ENCODE measurements around the gene ARF1. TPM values are rescaled to one million over a fixed set of nuclear protein-coding genes. Genes with fewer than 3 reads are reported as not detected.

ARF1 gene
- total RNA-seq, 4 donors from 2014 or later, result 284 to 385 (median 362) TPM

- Histone ChIP-seq H3K27ac (peak overlapping the region; percentile 55), H3K27me3 (no peaks in the 10 kb centered on the region), H3K9me3 (peaks cover 3% of the 10 kb centered on the region), H3K4me1 (peaks cover 86% of the 10 kb centered on the region), H3K36me3 (peaks cover 3% of the 10 kb centered on the region), H3K4me3 (peak overlapping the region; percentile 15)
- TF ChIP-seq, protein P1, sequence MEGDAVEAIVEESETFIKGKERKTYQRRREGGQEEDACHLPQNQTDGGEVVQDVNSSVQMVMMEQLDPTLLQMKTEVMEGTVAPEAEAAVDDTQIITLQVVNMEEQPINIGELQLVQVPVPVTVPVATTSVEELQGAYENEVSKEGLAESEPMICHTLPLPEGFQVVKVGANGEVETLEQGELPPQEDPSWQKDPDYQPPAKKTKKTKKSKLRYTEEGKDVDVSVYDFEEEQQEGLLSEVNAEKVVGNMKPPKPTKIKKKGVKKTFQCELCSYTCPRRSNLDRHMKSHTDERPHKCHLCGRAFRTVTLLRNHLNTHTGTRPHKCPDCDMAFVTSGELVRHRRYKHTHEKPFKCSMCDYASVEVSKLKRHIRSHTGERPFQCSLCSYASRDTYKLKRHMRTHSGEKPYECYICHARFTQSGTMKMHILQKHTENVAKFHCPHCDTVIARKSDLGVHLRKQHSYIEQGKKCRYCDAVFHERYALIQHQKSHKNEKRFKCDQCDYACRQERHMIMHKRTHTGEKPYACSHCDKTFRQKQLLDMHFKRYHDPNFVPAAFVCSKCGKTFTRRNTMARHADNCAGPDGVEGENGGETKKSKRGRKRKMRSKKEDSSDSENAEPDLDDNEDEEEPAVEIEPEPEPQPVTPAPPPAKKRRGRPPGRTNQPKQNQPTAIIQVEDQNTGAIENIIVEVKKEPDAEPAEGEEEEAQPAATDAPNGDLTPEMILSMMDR (IDR thresholded peaks at IDR 0.05), result no peak
- TF ChIP-seq EP300 (IDR thresholded peaks at IDR 0.05) (no peak), POLR2A (IDR thresholded peaks at IDR 0.05) (no peak), POLR2AphosphoS5 (IDR thresholded peaks at IDR 0.05) (no peak)
- DNase-seq (ENCODE audit: low spot score in 2 of 2), result no peak
- WGBS, result 64% methylated on average over 12 of the region's 12 CpGs
Measured at GRCh38 chr1:228089519-228090380, 7.2 kb downstream of the ARF1 start.

DNA sequence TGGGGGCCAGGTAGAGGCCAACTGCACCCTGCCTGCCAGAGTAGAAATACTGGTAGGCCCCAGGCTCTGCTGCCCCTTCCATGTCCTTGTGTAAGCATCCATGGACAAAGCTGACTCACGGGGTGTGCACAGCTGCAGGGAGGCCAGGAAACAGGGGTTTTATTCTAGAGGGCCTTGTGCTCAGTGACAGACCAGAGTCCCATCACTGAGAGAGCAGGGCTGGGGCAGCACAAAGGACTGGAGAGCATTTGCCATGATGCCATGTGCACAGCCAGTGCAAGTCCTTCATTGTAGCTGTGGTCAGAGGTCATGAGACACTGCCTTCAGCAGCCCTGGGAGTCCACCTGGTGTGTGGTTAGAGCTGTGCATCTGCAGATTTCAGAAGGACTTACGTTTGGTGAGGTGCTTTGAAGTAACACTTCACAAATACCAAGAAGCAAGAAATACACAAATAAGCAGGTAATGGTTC is 8.1 kb downstream of the ARF1 start:
- peak overlapping the region; percentile 55 for H3K27ac ChIP-seq
- WGBS, result 25% methylated on average over 1 of the region's 2 CpGs
- no peak overlapping the region for H3K4me3 ChIP-seq
- peaks cover 3% of the 10 kb centered on the region for H3K9me3 ChIP-seq
- peaks cover 77% of the 10 kb centered on the region for H3K4me1 ChIP-seq
- TF ChIP-seq POLR2A (IDR thresholded peaks at IDR 0.05), result no peak
- TF ChIP-seq EP300 (IDR thresholded peaks at IDR 0.05), result no peak
- TF ChIP-seq, protein P1 (IDR thresholded peaks at IDR 0.05), result no peak
- no peak for TF ChIP-seq POLR2AphosphoS5 (IDR thresholded peaks at IDR 0.05)
- DNase-seq (ENCODE audit: low spot score in 2 of 2), result no peak
- H3K36me3 ChIP-seq, result peaks cover 3% of the 10 kb centered on the region
- no peaks in the 10 kb centered on the region for H3K27me3 ChIP-seq

GRCh38 chr1:228091084-228091483 is 8.6 kb downstream of the ARF1 start:
- H3K4me3 ChIP-seq, result no peak overlapping the region

GRCh38 chr1:228092342-228093049 is 10.0 kb downstream of the ARF1 start:
- H3K4me1 ChIP-seq, result peaks cover 59% of the 10 kb centered on the region
- 76% methylated on average over 10 of the region's 11 CpGs for WGBS

More at GRCh38 chr1:228091084-228091483, 8.6 kb downstream of the ARF1 start:
- Histone ChIP-seq H3K27me3 (no peaks in the 10 kb centered on the region), H3K36me3 (peaks cover 3% of the 10 kb centered on the region), H3K27ac (no peak overlapping the region), H3K4me1 (peaks cover 73% of the 10 kb centered on the region), H3K9me3 (peaks cover 3% of the 10 kb centered on the region)
- TF ChIP-seq, protein P1 (IDR thresholded peaks at IDR 0.05), result no peak
- TF ChIP-seq POLR2AphosphoS5 (IDR thresholded peaks at IDR 0.05) (no peak), POLR2A (IDR thresholded peaks at IDR 0.05) (no peak), EP300 (IDR thresholded peaks at IDR 0.05) (no peak)
- no peak for DNase-seq (ENCODE audit: low spot score in 2 of 2)
- WGBS, result 49% methylated on average over 4 of the region's 4 CpGs

More at GRCh38 chr1:228092342-228093049, 10.0 kb downstream of the ARF1 start:
- Histone ChIP-seq H3K4me3 (no peak overlapping the region), H3K36me3 (peaks cover 13% of the 10 kb centered on the region), H3K27ac (peak overlapping the region; percentile 30), H3K27me3 (no peaks in the 10 kb centered on the region), H3K9me3 (peaks cover 3% of the 10 kb centered on the region)
- no peak for DNase-seq (ENCODE audit: low spot score in 2 of 2)
- no peak for TF ChIP-seq POLR2AphosphoS5 (IDR thresholded peaks at IDR 0.05)
- TF ChIP-seq, protein P1 (IDR thresholded peaks at IDR 0.05), result no peak
- no peak for TF ChIP-seq POLR2A (IDR thresholded peaks at IDR 0.05)
- no peak for TF ChIP-seq EP300 (IDR thresholded peaks at IDR 0.05)

Measured in suprapubic skin (tissue), 4 donors.